B cell (primary cell): ENCODE measurements around the gene UBE2R2.

Experiments
- CTCF ChIP-seq: fragments of 200-600 bp; IDR thresholded peaks from one replicate; pipeline ENCODE4 v1.8.0; 2022; ENCODE audit warnings: antibody characterized with exemption, mild to moderate bottlenecking
- EZH2 ChIP-seq: IDR thresholded peaks from 2 replicates; pipeline ENCODE4 v1.6.1; 2012; ENCODE audit warnings: borderline replicate concordance, low read depth, mild to moderate bottlenecking, moderate library complexity, low read length; ENCODE audit not compliant: insufficient read depth, poor library complexity, severe bottlenecking

GRCh38 chr9:33799928-33800704 is 16.8 kb upstream of the UBE2R2 start:
- TF ChIP-seq CTCF (no peak), EZH2 (no peak)
